Spinal cord (tissue), 10 donors: ENCODE measurements around the gene FNDC1. TPM values are rescaled to one million over a fixed set of nuclear protein-coding genes. Genes with fewer than 3 reads are reported as not detected.

Source experiments
- DNase-seq, 6 donors: peaks; one replicate each; pipeline versions ENCODE4 v3.0.0 to v3.0.0-alpha.2; 2013 to 2015; ENCODE audit warnings: low spot score in 6 of 6, low read depth in 4 of 6
- H3K27ac ChIP-seq: one replicate; pipeline ENCODE4 v1.5.1; 2013; ENCODE audit warnings: low read depth, low read length, control low read depth
- H3K27me3 ChIP-seq: one replicate; pipeline ENCODE4 v1.6.1; 2013; ENCODE audit warnings: low read length; ENCODE audit not compliant: control insufficient read depth, insufficient read depth
- H3K36me3 ChIP-seq: one replicate; pipeline ENCODE4 v1.6.1; 2013; ENCODE audit warnings: low read length; ENCODE audit not compliant: control insufficient read depth, insufficient read depth
- H3K4me1 ChIP-seq: one replicate; pipeline ENCODE4 v1.6.1; 2013; ENCODE audit warnings: low read length; ENCODE audit not compliant: control insufficient read depth, insufficient read depth
- H3K4me3 ChIP-seq: one replicate; pipeline ENCODE4 v1.5.1; 2013; ENCODE audit warnings: low read depth, low read length, control low read depth
- H3K9me3 ChIP-seq: one replicate; pipeline ENCODE4 v1.6.1; 2013; ENCODE audit warnings: low read length; ENCODE audit not compliant: control insufficient read depth, insufficient read depth
- WGBS: methylation state at CpG from one replicate; pipeline ENCODE4 v1.1.5; 2013; ENCODE audit warnings: missing lambda C conversion rate; ENCODE audit not compliant: insufficient coverage; 5-methylcytosine and 5-hydroxymethylcytosine counted together
- polyA plus RNA-seq, 2 donors: library from polyadenylated mRNA; unstranded; fragments of 120-200 nt; gene quantifications; one replicate each; pipeline ENCODE4 v1.2.1, GENCODE V29; 2013; ENCODE audit not compliant: insufficient read length in 2 of 2
- total RNA-seq, 2 donors: library from RNA; depleted of rRNA in 1 of 2; stranded (reverse); fragments of 120-200 nt in 1 of 2; fragments of >200 nt in 1 of 2; gene quantifications; one replicate each; pipeline versions ENCODE4 v1.2.3 to v1.2.4, GENCODE V29; 2013 to 2014
- donor health status: healthy.

FNDC1 gene
- total and polyA plus RNA-seq, 4 donors, result 10.7 to 49.0 (median 27.2) TPM

DNA sequence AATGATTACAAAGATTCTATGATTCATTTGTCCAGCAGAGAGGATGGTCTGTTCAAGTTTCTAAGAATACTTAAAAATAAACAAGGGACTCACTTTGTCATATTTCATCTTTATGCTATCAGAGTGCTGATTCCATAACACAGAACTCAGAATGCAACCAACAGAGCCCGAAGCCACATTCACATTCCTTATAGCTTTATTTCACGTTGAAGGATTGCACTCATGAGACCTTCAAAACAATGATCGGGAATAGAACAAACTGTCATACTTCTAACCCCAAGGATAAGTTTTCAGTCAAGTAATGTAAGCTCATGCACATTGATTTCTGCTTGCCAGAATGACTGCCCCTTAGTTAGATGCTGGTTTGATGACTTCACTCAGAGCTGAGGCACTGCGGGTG is 25.2 kb downstream of the FNDC1 start:
- 92% methylated on average over 3 of the region's 4 CpGs for WGBS
- no peak overlapping the region for H3K27ac ChIP-seq
- no peaks in the 10 kb centered on the region for H3K36me3 ChIP-seq
- H3K27me3 ChIP-seq, result no peaks in the 10 kb centered on the region
- no peaks in the 10 kb centered on the region for H3K9me3 ChIP-seq
- H3K4me3 ChIP-seq, result no peak overlapping the region
- DNase-seq, result peak in 1 of 6 donors; percentile 10
- H3K4me1 ChIP-seq, result no peaks in the 10 kb centered on the region

GRCh38 chr6:159196430-159196975 is 27.3 kb downstream of the FNDC1 start:
- Histone ChIP-seq H3K27ac (no peak overlapping the region), H3K27me3 (no peaks in the 10 kb centered on the region), H3K9me3 (no peaks in the 10 kb centered on the region), H3K36me3 (no peaks in the 10 kb centered on the region), H3K4me1 (no peaks in the 10 kb centered on the region), H3K4me3 (no peak overlapping the region)
- WGBS, result no CpG with 5 or more reads among the region's 2 CpGs
- no peak for DNase-seq

- 79% methylated on average over 5 of the region's 7 CpGs for WGBS
- Histone ChIP-seq H3K27me3 (no peaks in the 10 kb centered on the region), H3K4me1 (no peaks in the 10 kb centered on the region), H3K4me3 (no peak overlapping the region), H3K27ac (no peak overlapping the region), H3K36me3 (no peaks in the 10 kb centered on the region), H3K9me3 (no peaks in the 10 kb centered on the region)
- no peak for DNase-seq
Measured at GRCh38 chr6:159197251-159197650, 28.1 kb downstream of the FNDC1 start.

GRCh38 chr6:159201336-159201735 is 32.1 kb downstream of the FNDC1 start:
- whole genome bisulfite sequencing, result 81% methylated on average over 1 of the region's 1 CpG
- H3K27me3 ChIP-seq, result no peaks in the 10 kb centered on the region
- H3K36me3 ChIP-seq, result no peaks in the 10 kb centered on the region
- no peak overlapping the region for H3K27ac ChIP-seq
- no peaks in the 10 kb centered on the region for H3K9me3 ChIP-seq
- H3K4me1 ChIP-seq, result no peaks in the 10 kb centered on the region
- DNase-seq, result no peak
- H3K4me3 ChIP-seq, result no peak overlapping the region

DNA sequence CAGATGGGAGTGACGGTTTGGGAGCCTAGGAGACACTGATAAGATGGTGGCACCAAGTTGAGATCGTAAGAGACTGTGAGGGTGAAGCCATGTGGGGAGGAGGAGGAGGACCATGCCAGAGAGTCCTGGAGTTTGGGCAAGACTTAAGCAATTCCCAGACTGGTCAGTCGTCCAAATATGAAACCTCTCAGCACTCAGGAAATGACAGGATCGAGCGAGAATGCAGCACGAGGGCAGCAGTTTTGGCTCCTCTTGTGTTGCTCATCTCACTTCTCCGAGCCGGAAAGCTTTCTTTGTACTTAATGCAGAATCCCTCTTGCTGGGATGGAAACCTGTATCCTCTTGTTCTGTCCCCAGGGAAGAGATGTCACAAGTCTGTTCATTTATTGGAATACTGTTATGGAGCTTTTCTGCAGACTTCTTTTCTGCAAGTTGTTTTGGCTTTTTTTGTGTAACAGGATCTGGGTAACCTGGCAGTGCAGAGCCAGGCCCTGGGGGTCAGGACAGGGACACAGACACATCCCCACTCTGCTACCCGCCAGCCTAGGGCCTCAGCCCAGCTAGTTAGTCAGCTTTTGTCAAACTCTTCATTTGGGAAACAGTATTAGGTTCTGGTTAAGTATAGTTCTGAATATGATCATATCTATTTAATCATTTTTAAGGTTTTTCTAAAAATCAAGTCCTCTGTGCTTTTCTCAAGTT is 34.3 kb downstream of the FNDC1 start:
- no peaks in the 10 kb centered on the region for H3K36me3 ChIP-seq
- H3K27me3 ChIP-seq, result no peaks in the 10 kb centered on the region
- H3K4me3 ChIP-seq, result no peak overlapping the region
- H3K9me3 ChIP-seq, result no peaks in the 10 kb centered on the region
- 84% methylated on average over 8 of the region's 9 CpGs for WGBS
- H3K27ac ChIP-seq, result no peak overlapping the region
- H3K4me1 ChIP-seq, result no peaks in the 10 kb centered on the region
- peak in 1 of 6 donors; percentile 13 for DNase-seq

DNA sequence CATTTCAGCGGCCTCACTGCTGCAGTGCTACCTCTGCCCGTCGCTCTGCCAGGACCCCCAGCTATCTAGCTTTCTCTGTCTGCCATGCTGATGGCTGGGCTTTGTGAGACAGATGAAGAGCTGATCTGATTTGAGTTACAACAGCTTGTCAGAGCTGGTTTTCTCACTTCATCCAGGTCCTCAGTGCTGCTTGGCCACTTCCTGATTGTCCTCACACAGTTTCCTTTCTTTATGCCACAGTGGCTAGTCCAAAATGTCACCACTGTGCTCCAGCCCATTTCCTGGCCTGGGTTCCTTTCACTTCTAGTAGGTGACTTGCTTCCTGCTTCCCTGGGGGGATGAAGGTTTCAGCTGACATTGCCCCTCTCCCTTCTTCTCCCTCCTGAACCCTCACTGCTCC is 35.4 kb downstream of the FNDC1 start:
- Histone ChIP-seq H3K36me3 (no peaks in the 10 kb centered on the region), H3K27me3 (no peaks in the 10 kb centered on the region), H3K9me3 (no peaks in the 10 kb centered on the region), H3K27ac (no peak overlapping the region), H3K4me3 (no peak overlapping the region), H3K4me1 (no peaks in the 10 kb centered on the region)
- DNase-seq, result no peak
- 85% methylated on average over 2 of the region's 3 CpGs for WGBS

GRCh38 chr6:159212028-159212427 is 42.8 kb downstream of the FNDC1 start:
- H3K27ac ChIP-seq, result no peak overlapping the region
- no peaks in the 10 kb centered on the region for H3K9me3 ChIP-seq
- WGBS, result 77% methylated on average over 3 of the region's 4 CpGs
- DNase-seq, result peak in 1 of 6 donors; percentile 34
- no peaks in the 10 kb centered on the region for H3K36me3 ChIP-seq
- H3K4me3 ChIP-seq, result no peak overlapping the region
- no peaks in the 10 kb centered on the region for H3K27me3 ChIP-seq
- H3K4me1 ChIP-seq, result peaks cover 7% of the 10 kb centered on the region

GRCh38 chr6:159212525-159213280 is 43.5 kb downstream of the FNDC1 start:
- H3K27ac ChIP-seq, result peak overlapping the region; percentile 12
- H3K27me3 ChIP-seq, result no peaks in the 10 kb centered on the region
- DNase-seq, result peak in 1 of 6 donors; percentile 45
- no peaks in the 10 kb centered on the region for H3K9me3 ChIP-seq
- no peak overlapping the region for H3K4me3 ChIP-seq
- H3K4me1 ChIP-seq, result peaks cover 14% of the 10 kb centered on the region
- no peaks in the 10 kb centered on the region for H3K36me3 ChIP-seq
- 85% methylated on average over 4 of the region's 5 CpGs for WGBS

DNA sequence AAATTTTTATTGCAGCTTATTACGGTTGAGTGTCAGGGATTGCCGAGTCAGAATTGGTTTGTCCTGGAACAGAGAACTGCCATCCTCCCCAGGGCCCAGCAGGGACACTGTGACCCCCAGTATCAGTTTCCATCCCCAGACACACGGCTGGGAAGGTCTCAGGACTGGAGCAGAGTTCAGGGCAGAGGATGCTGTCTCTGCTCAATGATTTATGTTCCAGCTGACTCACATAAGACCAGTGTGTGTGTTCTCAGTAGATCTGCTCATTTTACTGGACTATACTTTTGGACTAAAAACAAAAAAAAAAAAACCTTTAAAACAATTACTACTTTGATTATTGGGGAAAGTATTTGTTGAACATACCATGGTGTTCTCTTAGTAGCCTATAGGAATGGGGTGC is 44.2 kb downstream of the FNDC1 start:
- peaks cover 20% of the 10 kb centered on the region for H3K4me1 ChIP-seq
- H3K36me3 ChIP-seq, result no peaks in the 10 kb centered on the region
- no peak for DNase-seq
- H3K27me3 ChIP-seq, result no peaks in the 10 kb centered on the region
- H3K27ac ChIP-seq, result peak overlapping the region; percentile 12
- no CpG with 5 or more reads among the region's 3 CpGs for WGBS
- H3K4me3 ChIP-seq, result no peak overlapping the region
- H3K9me3 ChIP-seq, result no peaks in the 10 kb centered on the region
